Measurements from ENCODE around the gene ALG14.

The ALG14 gene

DNA sequence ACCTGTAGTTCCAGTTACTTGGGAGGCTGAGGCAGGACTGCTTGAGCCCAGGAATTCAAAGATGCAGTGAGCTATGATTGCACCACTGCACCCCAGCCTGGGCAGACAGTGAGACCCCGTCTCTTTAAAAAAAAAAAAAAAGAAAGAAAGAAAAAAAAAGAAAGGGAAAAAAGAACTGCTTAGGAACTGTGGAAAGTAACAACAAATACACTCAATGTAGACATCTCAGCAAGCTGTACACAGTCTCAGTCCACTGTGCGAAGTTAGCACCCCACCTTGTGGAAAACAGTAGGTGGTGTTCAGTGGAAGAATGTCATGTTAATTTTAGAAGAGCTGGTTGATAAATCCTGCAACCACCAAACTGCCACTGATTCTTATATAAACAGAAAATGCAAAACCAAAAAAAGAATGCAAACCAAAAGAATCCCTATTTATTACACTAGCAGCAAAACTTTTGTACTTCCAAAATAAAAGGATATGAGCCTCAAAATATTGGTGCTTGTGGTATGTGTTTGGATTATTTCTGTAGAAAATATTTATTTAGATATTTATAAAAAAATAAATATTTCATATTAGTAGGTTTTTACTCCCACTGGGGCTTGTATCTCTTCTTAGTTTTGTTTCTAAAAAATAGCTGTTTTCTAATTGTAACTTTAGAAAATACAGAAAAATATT lies 31.1 kb downstream of the ALG14 start:
- TF ChIP-seq, protein P1, sequence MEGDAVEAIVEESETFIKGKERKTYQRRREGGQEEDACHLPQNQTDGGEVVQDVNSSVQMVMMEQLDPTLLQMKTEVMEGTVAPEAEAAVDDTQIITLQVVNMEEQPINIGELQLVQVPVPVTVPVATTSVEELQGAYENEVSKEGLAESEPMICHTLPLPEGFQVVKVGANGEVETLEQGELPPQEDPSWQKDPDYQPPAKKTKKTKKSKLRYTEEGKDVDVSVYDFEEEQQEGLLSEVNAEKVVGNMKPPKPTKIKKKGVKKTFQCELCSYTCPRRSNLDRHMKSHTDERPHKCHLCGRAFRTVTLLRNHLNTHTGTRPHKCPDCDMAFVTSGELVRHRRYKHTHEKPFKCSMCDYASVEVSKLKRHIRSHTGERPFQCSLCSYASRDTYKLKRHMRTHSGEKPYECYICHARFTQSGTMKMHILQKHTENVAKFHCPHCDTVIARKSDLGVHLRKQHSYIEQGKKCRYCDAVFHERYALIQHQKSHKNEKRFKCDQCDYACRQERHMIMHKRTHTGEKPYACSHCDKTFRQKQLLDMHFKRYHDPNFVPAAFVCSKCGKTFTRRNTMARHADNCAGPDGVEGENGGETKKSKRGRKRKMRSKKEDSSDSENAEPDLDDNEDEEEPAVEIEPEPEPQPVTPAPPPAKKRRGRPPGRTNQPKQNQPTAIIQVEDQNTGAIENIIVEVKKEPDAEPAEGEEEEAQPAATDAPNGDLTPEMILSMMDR (conservative IDR thresholded peaks at IDR 0.05): peak; percentile 92
- H3K27ac ChIP-seq: peak overlapping the region; percentile 39; the same call in 1 of the 2 replicates

DNA sequence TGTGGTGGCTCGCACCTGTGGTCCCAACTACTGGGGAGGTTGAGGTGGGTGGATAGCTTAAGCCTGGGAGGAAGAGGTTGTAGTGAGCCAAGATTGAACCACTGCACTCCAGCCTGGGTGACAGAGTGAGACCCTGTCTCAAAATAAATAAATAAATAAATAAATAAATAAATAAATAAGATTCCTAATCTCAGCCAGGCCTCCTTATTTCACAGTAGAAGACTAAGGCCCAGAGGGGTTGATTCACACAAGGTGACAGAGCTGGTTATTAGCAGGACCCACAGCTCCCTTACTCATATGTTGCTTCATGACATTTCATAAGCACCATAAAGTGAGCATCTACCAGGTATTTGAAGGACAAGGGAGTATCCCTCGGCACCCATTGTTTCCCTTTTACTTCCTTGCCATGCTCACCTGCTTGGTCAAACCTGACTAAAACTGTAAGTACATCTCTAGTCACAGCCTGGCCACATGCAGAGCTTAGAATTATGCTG lies 32.7 kb downstream of the ALG14 start:
- TF ChIP-seq, protein P1 (conservative IDR thresholded peaks at IDR 0.05): no peak
- H3K27ac ChIP-seq: no peak overlapping the region

DNA sequence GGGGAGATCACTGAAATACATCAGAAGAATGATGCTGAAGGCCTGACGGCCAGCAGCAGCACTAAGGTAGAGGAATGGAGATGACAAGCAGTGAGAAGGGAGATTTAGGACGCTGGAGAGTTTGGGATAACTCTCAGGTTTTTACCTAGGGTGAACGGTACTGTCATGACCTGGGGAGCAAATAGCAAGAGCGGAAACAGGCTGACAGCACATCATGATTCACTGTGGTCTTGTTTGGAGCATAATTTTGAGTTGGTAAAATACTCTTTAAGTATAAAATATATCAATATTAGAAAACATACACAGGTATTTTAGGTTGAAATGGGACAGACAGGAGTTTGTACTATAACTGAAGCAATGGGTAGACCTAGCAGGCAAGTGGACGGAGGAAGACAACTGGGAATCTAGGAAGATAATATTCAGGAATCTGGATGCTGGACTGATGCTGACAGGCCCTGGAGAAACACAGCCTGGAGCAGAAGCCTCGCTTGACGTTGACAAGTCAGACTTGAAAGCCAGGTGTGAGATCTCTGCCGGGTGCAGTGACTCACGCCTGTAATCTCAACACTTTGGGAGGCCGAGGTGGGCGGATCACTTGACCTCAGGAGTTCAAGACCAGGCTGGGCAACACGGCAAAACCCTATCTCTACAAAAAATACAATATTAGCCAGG lies 33.3 kb downstream of the ALG14 start:
- H3K27ac ChIP-seq: no peak overlapping the region
- TF ChIP-seq, protein P1 (conservative IDR thresholded peaks at IDR 0.05): no peak

DNA sequence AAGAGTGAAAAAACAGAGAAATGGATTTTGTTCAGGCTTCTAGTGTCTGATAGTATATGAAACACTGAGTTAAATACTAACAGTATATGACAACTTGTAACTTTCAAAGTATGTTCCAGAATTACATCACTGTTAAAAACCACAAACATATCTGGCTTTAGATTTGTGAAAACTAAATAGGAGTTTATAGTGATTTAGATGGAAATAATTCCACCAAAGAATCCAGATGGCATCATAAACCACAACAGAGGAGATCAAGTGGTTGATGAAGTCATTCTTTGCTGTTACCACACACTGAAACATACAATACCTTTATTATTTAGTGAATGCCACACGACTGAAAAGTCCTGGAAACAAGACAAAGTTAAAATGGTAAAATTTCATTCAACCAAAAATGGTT lies 37.2 kb downstream of the ALG14 start:
- no peak overlapping the region for H3K27ac ChIP-seq

DNA sequence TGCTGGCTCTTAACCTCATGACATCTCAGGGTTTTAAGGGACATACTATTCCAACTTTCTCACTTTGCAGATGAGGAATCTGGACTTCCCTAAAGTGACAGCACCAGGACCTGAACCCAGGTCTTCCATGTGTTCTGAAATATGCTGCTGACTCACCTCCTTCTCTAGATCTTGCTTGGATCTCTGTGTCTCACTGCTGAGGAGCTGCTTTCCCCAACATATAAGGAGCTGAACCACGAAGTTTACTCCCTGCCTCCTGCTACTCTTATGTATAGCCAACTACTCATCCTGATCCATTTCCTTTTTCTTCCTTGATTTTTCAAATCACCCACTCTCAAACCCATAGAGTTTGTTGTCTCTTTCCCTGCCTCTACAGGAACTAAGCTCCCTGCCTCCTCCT lies 38.2 kb downstream of the ALG14 start:
- H3K27ac ChIP-seq: no peak overlapping the region
- TF ChIP-seq, protein P1 (conservative IDR thresholded peaks at IDR 0.05): no peak

More for the DNA sequence above, 37.2 kb downstream of the ALG14 start:
- TF ChIP-seq, protein P1 (conservative IDR thresholded peaks at IDR 0.05): no peak

DNA sequence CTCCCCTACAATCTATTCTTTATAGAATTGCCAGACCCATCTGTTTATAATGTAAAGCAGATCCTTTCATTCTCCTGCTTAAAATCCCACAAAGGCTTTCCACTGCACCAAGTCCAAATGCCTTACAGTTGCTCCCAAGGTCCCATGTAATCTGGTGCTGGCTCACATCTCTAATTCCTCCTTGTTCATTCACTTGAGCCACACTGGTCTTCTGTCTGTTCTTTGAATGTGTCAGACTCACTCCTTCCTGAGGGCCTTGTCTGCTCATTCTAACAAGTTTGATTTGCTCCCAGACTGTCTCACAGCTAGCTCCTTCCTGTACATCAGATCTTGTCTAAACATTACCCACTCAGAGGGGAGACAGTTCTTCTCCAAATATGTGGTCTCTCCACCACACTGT lies 38.9 kb downstream of the ALG14 start:
- TF ChIP-seq, protein P1 (conservative IDR thresholded peaks at IDR 0.05): no peak
- H3K27ac ChIP-seq: no peak overlapping the region

DNA sequence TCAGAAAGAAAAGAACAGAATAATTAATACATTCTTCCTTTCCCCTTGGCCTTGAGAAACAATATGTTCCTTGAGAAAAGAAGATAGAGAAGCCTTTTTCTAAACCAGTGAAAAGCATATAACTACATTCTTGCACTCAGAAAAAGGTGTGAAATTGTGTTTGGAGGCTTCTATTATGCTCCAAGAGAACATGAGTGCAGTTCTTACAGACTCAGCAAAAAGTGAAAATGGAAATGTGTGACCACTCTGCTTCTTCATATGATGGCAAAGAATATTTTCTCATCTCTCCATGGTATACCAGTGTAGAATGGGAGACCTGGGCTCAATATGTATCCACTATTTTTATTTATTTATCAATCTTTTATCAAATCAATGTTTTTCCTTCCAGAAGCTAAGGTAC lies 43.2 kb downstream of the ALG14 start:
- no peak overlapping the region for H3K27ac ChIP-seq
- TF ChIP-seq, protein P1 (conservative IDR thresholded peaks at IDR 0.05): no peak
